Astrocyte (in vitro differentiated cells and primary cell): Measurements from ENCODE around the gene CCN6.

Experiments
- CTCF ChIP-seq: IDR thresholded peaks from 2 replicates; pipeline ENCODE4 v1.5.1; 2011; ENCODE audit warnings: low read depth, mild to moderate bottlenecking, inconsistent platforms, low read length, moderate library complexity; ENCODE audit not compliant: insufficient read depth
- EZH2 ChIP-seq: IDR thresholded peaks from 2 replicates; pipeline ENCODE4 v1.6.1; 2012; ENCODE audit warnings: mild to moderate bottlenecking, low read length, inconsistent platforms; ENCODE audit not compliant: insufficient read depth

- TF ChIP-seq CTCF (no peak), EZH2 (no peak)
Observed at GRCh38 chr6:112054001-112054400, at the start of gene CCN6.
